Measurements from ENCODE around the gene ADAP2. TPM values are rescaled to one million over a fixed set of nuclear protein-coding genes. Genes with fewer than 3 reads are reported as not detected.
A peak's percentile ranks its signal among the peaks of the same experiment; 100 is the strongest.

The ADAP2 gene
- total and polyA plus RNA-seq, 2 experiments from 2014 or later = 0.94 TPM

DNA sequence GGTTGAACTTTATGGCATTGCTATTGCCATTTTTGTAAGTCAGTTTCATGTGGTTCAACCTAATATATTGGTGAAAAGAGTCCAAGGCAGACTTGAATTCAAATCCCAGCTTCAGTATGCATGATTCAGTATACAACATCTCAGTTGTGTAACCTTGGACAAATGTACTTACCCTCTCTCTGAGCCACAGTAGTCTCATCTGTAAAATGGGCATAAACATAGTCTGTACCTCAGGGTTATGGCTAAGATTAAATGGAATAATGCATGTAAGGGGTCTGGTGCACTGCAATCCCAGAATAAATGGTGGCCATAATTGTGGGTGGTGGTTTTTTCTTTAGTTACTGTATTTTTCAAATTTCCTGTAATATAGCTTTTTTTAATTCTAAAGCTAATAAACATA lies 4.7 kb upstream of the ADAP2 start (continued):
- TF ChIP-seq EZH2 (IDR thresholded peaks at IDR 0.05; ENCODE audit: low read depth, unreplicated experiment) (no peak), POLR2AphosphoS5 (IDR thresholded peaks at IDR 0.05; ENCODE audit: low read depth) (no peak), CREB1 (CRISPR knock-in tag; IDR thresholded peaks at IDR 0.05; ENCODE audit: low read depth) (no peak), NANOG (IDR thresholded peaks at IDR 0.05; ENCODE audit: borderline replicate concordance) (no peak), EZH2phosphoT487 (IDR thresholded peaks at IDR 0.05; ENCODE audit: unreplicated experiment) (no peak), JUNB (IDR thresholded peaks at IDR 0.05; ENCODE audit: unreplicated experiment) (no peak), ZNF331 (CRISPR knock-in tag; IDR thresholded peaks at IDR 0.05; ENCODE audit: low read depth) (no peak)
- TF ChIP-seq, protein P1, sequence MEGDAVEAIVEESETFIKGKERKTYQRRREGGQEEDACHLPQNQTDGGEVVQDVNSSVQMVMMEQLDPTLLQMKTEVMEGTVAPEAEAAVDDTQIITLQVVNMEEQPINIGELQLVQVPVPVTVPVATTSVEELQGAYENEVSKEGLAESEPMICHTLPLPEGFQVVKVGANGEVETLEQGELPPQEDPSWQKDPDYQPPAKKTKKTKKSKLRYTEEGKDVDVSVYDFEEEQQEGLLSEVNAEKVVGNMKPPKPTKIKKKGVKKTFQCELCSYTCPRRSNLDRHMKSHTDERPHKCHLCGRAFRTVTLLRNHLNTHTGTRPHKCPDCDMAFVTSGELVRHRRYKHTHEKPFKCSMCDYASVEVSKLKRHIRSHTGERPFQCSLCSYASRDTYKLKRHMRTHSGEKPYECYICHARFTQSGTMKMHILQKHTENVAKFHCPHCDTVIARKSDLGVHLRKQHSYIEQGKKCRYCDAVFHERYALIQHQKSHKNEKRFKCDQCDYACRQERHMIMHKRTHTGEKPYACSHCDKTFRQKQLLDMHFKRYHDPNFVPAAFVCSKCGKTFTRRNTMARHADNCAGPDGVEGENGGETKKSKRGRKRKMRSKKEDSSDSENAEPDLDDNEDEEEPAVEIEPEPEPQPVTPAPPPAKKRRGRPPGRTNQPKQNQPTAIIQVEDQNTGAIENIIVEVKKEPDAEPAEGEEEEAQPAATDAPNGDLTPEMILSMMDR (conservative IDR thresholded peaks at IDR 0.05; ENCODE audit: low read depth in 2 of 2) = no peak
- TF ChIP-seq, protein P2, sequence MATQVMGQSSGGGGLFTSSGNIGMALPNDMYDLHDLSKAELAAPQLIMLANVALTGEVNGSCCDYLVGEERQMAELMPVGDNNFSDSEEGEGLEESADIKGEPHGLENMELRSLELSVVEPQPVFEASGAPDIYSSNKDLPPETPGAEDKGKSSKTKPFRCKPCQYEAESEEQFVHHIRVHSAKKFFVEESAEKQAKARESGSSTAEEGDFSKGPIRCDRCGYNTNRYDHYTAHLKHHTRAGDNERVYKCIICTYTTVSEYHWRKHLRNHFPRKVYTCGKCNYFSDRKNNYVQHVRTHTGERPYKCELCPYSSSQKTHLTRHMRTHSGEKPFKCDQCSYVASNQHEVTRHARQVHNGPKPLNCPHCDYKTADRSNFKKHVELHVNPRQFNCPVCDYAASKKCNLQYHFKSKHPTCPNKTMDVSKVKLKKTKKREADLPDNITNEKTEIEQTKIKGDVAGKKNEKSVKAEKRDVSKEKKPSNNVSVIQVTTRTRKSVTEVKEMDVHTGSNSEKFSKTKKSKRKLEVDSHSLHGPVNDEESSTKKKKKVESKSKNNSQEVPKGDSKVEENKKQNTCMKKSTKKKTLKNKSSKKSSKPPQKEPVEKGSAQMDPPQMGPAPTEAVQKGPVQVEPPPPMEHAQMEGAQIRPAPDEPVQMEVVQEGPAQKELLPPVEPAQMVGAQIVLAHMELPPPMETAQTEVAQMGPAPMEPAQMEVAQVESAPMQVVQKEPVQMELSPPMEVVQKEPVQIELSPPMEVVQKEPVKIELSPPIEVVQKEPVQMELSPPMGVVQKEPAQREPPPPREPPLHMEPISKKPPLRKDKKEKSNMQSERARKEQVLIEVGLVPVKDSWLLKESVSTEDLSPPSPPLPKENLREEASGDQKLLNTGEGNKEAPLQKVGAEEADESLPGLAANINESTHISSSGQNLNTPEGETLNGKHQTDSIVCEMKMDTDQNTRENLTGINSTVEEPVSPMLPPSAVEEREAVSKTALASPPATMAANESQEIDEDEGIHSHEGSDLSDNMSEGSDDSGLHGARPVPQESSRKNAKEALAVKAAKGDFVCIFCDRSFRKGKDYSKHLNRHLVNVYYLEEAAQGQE (IDR thresholded peaks at IDR 0.05; ENCODE audit: unreplicated experiment) = no peak

DNA sequence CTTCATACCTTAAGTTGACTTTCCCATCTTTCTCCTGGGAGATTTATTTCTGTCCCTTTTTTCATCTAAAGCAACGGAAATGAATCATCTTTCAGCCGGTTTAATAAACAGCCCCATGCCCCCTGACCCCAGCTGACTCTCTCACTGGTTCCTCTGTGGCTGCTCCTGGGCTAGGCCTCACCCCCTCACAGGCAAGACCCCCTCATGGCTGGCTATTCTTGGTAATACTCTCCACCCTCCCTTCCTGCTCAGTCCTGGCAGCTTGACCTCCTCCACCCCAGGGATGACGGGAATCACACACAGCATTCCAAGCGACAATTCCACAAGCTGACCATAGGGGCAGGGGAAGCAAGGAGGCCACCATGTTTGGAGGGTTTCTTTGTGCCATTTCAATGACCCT lies 1.5 kb upstream of the ADAP2 start:
- DNase-seq (ENCODE audit: low spot score) (peak; percentile 67), ATAC-seq (peak; percentile 26)
- Histone ChIP-seq H2AFZ (no peak overlapping the region), H3F3A (replicated peaks; ENCODE audit: low read depth) (no peaks in the 10 kb centered on the region; the same call in 1 of the 2 replicates), H3K4me2 (0 out of 2 replicates have a peak overlapping the region, but pooled peaks have one; percentile 19), H3K79me2 (replicated peaks; ENCODE audit: insufficient read depth) (no peaks in the 10 kb centered on the region), H3K27ac (ENCODE audit: low read depth) (no peak overlapping the region), H4K20me1 (replicated peaks; ENCODE audit: insufficient read depth) (no peaks in the 10 kb centered on the region), H3K4me1 (ENCODE audit: insufficient read depth) (peaks cover 10% of the 10 kb centered on the region; the same call in 1 of the 2 replicates), H3K36me3 (ENCODE audit: insufficient read depth) (no peaks in the 10 kb centered on the region), H3K27me3 (ENCODE audit: insufficient read depth) (peaks cover 46% of the 10 kb centered on the region), H3K4me3 (no peak overlapping the region), H3K9me2 (ENCODE audit: insufficient read depth) (no peaks in the 10 kb centered on the region)
- no peaks in the 10 kb centered on the region; the same call in 2 of the 3 replicates for H3K9me3 Mint-ChIP-seq
- no peak overlapping the region for H3K27ac Mint-ChIP-seq
- no peak for TF ChIP-seq POLR2AphosphoS5 (IDR thresholded peaks at IDR 0.05; ENCODE audit: low read depth)
- TF ChIP-seq, protein P1 (conservative IDR thresholded peaks at IDR 0.05; ENCODE audit: low read depth in 2 of 2) = peak; percentile 22 to 39; a peak in 3 of 4 replicates
- TF ChIP-seq, protein P3, sequence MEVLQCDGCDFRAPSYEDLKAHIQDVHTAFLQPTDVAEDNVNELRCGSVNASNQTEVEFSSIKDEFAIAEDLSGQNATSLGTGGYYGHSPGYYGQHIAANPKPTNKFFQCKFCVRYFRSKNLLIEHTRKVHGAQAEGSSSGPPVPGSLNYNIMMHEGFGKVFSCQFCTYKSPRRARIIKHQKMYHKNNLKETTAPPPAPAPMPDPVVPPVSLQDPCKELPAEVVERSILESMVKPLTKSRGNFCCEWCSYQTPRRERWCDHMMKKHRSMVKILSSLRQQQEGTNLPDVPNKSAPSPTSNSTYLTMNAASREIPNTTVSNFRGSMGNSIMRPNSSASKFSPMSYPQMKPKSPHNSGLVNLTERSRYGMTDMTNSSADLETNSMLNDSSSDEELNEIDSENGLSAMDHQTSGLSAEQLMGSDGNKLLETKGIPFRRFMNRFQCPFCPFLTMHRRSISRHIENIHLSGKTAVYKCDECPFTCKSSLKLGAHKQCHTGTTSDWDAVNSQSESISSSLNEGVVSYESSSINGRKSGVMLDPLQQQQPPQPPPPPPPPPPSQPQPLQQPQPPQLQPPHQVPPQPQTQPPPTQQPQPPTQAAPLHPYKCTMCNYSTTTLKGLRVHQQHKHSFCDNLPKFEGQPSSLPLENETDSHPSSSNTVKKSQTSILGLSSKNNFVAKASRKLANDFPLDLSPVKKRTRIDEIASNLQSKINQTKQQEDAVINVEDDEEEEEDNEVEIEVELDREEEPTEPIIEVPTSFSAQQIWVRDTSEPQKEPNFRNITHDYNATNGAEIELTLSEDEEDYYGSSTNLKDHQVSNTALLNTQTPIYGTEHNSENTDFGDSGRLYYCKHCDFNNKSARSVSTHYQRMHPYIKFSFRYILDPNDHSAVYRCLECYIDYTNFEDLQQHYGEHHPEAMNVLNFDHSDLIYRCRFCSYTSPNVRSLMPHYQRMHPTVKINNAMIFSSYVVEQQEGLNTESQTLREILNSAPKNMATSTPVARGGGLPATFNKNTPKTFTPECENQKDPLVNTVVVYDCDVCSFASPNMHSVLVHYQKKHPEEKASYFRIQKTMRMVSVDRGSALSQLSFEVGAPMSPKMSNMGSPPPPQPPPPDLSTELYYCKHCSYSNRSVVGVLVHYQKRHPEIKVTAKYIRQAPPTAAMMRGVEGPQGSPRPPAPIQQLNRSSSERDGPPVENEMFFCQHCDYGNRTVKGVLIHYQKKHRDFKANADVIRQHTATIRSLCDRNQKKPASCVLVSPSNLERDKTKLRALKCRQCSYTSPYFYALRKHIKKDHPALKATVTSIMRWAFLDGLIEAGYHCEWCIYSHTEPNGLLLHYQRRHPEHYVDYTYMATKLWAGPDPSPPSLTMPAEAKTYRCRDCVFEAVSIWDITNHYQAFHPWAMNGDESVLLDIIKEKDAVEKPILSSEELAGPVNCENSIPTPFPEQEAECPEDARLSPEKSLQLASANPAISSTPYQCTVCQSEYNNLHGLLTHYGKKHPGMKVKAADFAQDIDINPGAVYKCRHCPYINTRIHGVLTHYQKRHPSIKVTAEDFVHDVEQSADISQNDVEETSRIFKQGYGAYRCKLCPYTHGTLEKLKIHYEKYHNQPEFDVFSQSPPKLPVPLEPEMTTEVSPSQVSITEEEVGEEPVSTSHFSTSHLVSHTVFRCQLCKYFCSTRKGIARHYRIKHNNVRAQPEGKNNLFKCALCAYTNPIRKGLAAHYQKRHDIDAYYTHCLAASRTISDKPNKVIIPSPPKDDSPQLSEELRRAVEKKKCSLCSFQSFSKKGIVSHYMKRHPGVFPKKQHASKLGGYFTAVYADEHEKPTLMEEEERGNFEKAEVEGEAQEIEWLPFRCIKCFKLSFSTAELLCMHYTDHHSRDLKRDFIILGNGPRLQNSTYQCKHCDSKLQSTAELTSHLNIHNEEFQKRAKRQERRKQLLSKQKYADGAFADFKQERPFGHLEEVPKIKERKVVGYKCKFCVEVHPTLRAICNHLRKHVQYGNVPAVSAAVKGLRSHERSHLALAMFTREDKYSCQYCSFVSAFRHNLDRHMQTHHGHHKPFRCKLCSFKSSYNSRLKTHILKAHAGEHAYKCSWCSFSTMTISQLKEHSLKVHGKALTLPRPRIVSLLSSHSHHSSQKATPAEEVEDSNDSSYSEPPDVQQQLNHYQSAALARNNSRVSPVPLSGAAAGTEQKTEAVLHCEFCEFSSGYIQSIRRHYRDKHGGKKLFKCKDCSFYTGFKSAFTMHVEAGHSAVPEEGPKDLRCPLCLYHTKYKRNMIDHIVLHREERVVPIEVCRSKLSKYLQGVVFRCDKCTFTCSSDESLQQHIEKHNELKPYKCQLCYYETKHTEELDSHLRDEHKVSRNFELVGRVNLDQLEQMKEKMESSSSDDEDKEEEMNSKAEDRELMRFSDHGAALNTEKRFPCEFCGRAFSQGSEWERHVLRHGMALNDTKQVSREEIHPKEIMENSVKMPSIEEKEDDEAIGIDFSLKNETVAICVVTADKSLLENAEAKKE (CRISPR knock-in tag; IDR thresholded peaks at IDR 0.05) = no peak
- TF ChIP-seq CREB1 (CRISPR knock-in tag; IDR thresholded peaks at IDR 0.05; ENCODE audit: low read depth) = no peak
- peaks cover 44% of the 10 kb centered on the region for H3K27me3 Mint-ChIP-seq (ENCODE audit: insufficient read depth, low read depth, poor library complexity)
- H3K4me3 Mint-ChIP-seq = no peak overlapping the region
- H3K4me1 Mint-ChIP-seq = peaks cover 18% of the 10 kb centered on the region
- H3K36me3 Mint-ChIP-seq (ENCODE audit: low read depth) = no peaks in the 10 kb centered on the region

Measured in GM23338 (cell line).